Measurements from ENCODE around the gene OR2V2.
"Not testable (repeated sequence)": the region's sequence is repeated elsewhere in the genome, so short reads cannot be mapped to it uniquely, and the experiment has no call there.

The OR2V2 gene

DNA sequence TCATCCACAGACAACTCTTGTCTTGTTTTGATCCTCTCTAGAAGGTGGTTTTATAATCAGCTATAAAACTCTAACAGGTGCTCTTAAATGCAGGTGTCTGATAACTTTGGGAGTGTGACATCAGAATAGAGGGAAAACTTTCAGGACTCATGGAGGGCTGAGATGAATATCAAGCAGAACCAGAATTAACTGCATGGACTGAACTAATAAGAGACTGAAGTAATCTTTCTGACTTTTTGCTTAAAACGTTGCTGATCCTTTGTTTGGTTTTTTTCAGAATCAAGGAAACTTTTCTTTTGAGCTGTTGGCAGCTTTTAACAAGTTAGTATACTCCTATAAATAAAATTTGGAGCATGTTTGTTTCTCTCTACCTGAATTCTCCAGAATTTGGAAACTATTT, 2.3 kb upstream of the OR2V2 start:
- no peak for DNase-seq

DNA sequence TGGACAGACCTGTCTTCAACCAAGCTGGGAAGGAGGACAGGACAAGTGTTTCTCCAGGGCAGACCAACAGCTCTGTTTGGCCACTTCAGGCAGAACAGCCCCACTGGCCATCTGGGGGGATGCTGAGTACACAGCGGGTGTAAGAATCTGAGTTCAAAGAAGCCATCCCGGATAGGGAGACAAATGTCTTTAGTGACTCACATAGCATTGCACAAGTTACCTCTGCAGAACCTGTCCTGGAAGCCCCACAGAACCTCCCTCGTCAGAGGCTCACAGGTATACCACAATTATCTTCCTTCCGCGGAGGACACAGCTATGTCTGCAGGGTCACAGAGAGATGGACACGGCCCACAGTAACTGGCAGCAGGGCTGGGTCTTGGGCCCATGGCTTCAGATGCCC, 2.0 kb downstream of the OR2V2 start:
- DNase-seq = no peak

DNA sequence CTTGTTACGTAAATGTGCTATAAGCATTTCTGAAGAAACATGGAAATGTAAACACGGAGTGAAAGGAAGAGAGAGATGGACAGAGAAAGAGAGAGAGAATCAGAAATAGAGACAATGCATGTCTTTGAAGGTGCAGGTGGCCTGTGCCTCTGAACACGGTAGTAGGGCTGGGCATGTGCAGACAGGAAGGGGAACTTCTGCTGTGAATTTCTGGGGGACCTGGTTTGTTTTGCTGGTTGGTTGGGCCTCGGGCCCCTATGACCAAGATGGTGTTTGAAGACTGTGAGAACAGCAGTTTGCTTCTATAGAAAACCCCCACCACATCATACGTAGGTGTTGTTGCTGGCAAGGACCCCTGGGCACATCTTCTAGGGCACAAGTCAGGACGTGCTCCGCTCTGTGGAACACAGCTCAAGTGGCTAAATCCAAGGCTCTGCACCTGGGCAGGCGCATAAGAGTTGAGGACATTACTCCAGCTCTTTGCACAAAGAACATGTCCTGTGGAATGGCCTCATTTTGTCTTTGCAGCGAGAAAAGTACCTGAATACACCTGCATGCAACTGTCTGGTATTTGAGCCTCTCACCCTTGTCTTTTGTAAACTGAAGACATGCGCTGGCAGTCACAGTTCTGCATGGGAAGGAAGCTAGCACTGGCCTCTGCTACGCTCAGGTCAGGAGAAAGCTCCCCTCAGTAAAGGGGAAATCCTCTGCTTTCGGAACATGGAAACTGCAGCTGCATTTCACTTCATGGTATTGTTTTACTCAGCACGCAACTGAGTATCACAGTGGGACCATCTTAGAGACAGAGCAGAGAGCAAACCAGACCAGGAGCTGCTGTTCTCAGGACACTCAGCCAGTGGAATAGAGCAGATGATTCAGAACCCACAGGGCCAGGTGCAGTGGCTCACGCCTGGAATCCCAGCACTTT, 2.7 kb downstream of the OR2V2 start:
- DNase-seq = no peak

DNA sequence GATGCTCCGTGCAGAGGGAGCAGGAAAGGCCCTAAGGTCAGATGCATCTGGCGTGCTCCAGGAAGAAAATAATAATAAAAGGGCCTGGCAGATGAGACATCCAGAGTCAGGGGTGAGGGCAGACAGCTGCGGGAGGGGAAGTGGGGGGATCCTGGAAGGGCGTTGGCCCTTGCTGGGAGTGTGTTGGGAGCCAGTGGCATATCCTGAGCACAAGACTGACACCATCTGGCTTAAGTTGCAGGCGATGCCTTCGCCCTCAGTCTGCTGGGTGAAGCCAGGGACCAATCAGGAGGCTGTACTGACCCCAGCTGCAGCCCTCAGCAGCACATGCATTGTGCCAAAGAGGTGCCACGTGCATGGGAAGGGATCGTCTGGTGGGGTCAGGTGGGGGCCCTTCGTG, 3.8 kb downstream of the OR2V2 start:
- DNase-seq = peak in 1 of 2 experiments; percentile 28

DNA sequence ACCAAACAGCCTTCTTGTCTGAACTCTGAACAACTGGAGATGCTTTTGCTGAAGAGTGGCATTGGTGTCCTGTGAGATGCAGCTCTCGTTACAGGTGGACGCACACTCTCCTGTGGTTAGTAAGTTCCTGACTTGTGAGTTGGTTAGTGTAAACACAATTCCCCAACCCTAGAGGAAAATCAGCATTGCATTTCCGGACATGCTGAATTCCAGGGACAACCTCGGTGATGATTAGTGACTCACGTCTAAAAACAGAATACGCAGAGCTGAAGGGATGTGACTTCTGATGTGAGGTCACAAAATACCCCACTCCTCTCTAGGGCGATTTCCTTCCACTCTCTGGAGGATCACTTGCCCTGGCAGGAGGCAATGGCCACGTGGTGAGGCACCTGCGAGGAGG, 5.0 kb downstream of the OR2V2 start:
- DNase-seq = no peak

DNA sequence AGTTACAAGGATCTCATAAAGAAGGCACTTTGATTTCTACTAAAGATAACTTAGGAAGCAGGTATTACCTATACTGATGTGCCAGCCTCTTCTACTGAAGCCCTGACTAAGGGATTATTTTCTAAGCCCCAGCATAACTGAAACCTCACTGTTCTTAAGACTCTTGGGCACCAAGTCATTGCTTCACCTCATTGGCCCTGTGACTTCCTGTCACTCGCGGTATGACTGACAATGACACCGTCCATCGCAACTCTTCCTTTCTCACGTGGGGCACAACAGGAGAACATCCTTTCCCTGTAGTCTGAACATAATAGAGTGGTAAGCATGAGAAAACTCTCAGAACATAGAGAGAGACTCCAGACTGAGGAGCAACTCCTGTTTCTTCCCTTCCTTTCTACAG, 6.4 kb downstream of the OR2V2 start:
- DNase-seq = no peak

DNA sequence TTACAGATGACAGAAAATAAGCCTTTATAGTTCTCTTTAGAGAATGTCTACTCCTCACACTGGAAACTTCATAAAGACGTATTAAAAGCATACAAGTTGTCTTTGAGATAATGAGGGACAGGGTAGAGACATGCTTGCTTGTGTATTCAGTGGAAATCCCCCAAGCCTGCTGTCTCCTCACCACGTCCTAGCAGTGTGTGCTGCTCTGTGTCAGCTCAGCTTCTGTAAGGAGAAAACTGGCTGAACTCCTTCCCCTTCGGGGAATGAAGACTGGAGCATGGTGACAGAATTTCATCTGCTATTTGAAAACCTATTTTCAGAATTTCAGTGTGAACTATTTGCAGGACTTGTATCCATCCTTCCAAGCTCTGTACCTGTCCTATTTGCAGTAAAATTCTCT, 9.4 kb downstream of the OR2V2 start:
- no peak for DNase-seq

DNA sequence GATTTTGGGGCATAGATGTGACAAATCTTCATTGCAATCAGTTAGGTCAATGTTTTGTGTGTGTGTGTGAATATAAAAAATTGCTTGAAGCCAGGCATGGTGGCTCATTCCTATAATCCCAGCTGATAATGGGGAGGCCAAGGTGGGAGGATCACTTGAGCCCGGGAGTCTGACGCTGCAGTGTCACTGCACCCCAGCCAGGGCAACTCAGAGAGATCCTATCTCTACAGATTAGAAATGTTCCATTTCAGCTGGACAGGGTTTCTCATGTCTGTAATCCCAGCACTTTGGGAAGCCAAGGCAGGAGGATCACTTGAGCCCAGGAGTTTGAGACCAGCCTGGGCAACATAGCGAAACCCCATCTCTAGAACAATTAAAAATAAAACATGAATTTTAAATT, 11.5 kb downstream of the OR2V2 start:
- DNase-seq = no peak

DNA sequence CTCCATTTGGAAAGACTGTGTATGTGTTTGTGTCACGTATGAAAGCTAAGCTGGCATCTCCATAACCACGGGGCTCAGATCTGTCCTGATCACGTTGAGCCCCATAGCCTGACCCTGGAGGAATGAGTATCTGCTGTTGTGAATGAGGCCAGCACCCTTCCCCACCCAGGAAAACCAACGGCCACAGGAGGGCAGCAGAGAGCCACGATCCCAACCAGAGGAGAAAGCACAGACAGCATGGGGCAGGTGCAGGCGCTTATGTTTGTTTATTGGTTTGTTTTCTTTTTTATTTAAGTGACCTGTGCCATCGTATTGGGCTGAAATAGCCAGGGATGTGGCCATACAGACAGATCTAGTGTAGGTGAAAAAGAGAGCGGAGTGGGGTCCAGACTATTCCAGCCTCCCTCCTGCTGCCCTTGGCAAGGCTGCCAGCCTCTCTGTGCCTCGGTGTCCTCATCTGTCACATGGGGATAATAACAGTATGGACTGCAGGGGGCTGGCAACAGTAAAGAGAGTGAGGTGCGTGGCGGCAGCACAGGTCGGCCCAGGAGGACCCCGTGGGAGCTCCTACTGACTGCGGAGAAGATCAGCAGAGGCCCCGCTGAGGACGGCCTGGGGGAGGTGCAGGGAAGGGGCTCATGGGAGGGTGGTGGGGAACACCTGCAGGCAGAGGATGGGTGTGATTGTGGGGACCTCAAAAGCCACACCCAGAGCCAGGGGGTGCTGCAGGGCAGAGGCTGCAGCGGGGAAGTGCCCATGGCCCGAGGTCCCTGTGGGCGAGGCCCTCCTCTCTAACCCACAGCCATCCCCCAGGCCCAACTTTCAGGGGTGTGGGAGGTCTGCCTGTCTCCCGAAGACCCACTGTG, 12.1 kb downstream of the OR2V2 start:
- DNase-seq = peak; percentile 54 to 58

DNA sequence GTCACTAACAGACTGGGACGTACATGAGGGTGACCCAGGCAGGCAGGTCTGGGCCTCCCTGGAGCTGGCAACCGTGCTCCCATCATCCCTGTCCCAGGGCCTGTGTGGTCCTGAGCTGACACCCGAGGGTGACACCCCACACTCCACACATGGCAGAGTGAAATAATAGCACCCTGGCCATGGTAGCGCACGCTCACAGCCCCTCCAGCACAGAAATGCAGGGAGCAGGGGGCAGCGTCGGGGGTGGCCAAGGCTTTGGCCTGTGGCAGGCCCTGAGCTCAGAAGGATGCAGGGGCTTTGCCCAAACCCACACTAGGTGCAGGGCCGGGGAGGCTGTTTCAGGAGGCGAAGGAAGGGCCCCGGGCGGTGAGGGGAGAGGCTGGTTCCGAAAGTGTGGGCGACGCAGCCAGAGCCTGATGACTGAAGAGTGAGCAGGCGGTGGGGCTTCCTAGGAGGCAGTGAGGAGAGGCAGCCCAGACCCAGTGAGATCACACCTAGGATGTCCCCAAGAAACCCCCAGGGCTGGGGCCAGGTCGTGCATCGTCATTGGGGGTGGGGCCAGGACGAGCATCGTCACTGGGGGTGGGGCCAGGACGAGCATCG, 12.9 kb downstream of the OR2V2 start:
- DNase-seq = peak in 1 of 2 experiments; percentile 11

DNA sequence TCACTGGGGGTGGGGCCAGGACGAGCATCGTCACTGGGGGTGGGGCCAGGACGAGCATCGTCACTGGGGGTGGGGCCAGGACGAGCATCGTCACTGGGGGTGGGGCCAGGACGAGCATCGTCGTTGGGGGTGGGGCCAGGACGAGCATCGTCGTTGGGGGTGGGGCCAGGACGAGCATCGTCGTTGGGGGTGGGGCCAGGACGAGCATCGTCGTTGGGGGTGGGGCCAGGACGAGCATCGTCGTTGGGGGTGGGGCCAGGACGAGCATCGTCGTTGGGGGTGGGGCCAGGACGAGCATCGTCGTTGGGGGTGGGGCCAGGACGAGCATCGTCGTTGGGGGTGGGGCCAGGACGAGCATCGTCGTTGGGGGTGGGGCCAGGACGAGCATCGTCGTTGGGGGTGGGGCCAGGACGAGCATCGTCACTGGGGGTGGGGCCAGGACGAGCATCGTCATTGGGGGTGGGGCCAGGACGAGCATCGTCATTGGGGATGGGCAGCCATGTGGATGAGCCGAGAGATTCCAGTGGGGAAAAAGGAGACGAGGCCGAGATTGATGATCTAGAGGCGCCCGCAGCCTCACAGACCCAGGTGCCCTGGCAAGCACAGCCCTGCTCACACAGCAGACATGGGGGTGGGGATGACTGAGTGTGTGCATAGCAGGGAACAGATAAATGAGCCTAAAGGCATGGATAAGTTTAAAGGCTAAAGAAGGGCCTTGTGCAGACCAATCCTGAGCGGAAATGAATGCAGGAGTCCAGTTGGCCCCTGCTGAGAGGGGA, 13.6 kb downstream of the OR2V2 start:
- DNase-seq = not testable (repeated sequence)

DNA sequence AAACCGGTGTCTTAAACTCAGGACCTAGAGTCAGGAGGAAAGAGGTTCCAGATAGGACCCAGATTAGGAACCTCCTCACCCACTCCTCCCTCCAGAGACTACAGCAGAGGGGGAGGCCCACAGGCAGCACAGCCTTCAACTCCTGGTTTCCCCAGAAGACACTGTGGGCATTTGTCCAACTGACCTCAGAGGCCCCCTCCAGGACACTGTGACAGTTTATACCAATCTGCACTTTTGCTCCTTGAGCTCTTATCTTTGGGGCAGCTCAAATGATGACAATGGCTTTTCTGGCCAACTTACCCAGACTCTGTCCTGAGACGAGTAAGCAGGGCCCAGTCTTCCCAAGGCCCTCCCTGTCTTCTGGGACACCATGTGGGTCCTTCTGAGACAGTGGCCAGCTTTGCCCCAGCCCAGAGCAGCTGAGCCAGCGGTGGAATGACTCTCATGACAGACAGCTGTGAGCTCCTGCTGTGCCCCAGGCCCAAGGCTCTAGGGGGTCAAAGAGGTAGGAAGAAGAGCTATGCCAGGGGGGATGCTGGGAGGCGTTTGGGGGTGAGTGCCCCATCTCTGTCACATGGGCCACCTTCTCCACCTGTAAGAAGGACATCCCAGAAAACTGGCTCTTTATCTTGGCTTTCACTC, 14.3 kb downstream of the OR2V2 start:
- no peak for DNase-seq

DNA sequence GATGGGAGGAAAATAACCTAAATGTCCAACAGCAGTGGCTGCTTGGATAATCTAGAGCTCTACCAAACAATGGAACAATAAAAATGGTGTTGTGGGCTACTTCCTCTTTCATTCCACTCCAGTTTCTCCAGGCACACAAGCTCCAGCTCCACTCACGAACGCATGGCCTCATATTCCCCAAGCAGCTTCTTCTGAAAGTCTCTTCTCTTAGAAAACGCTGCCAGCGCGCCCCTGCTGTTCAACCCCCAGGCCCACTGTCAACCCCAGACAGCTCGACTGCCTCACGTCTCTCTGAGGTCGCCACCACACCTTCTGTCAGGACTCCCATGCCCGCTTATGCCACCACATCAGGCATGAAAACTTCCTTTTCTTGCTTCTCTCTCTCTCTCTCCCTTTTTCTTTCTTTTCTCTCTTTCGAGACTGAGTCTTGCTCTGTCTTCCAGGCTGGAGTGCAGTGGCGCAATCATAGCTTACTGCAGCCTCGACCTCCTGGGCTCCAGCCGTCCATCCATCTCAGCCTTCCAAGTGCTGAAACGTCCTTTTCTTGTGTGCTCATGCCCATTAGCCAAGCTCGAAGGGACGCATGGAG, 16.2 kb downstream of the OR2V2 start:
- no peak for DNase-seq

DNA sequence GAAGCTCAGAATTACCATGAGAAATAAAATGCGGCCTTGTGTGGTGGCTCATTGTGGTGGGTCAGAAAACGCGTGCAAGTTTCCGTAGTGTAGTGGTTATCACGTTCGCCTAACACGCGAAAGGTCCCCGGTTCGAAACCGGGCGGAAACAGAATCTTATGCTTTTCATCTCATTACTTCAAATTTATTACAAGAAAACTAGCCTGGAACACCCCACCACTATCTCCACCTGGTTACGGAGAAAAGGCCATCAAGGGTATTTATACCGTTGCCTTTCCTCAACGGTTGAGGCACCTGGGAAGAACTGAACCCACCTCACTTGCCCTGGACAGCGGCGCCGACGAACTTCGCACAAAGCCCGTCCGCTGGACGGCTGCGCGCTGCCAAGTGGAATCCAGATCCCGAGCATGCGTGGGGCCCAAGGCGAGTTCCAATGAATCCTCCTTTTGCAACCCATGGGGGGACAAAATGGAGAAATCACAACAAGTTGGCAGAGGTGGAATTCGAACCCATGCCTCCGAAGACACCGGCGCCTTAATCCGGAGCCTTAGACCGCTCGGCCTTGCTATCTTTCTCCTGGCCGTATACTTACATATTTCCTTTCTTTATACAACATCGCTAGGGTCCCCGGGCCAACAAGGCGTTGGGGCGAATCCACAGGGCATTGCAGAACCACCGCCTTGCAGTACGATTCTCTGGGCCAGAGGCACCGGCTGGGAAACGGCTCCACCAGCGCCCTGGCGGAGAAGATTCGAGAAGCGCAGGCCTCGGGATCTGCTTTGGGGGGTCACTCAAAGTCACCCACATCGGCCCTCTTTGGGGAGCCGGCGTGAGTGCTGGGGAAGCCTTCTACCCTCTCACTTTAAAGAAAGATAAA, 16.9 kb downstream of the OR2V2 start:
- DNase-seq = peak in 1 of 2 experiments; percentile 33

DNA sequence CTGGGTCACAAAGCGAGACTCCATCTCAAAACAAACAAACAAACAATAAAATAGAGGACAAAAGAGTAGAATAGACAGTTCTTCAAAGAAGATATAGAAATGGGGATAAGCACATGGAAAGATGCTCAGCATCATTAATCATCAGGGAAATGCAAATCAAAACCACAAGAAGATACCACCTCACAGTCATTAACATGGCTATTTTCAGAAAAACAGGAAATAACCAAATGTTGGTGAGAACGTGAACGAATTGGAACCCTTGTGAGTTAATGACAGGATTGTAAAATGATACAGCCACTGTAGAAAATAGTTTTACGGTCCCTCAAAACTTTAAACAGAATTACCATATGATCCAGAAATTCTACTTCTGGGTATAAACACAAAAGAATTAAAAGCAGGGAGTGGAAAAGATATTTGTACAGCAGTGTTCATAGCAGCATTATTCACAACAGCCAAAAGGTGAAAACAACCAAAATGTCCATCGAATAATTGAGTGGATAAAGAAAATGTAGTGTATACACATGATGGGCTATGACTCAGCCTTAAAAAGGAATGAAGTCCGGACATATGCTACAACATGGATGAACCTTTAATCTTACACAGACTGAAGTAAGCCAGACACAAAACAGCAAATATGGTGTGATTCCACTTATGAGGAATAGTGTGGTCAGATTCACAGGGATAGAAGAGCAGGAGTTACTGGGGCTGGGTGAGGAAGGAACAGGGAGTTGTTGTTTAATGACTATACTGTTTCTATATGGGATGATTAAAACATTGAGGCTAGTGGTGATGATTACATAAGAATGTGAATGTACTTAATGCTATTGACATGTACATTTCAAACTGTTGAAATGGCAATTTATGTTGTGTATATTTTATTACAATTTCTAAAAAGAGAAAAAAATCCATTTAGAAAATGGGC, 19.7 kb downstream of the OR2V2 start:
- DNase-seq = no peak

DNA sequence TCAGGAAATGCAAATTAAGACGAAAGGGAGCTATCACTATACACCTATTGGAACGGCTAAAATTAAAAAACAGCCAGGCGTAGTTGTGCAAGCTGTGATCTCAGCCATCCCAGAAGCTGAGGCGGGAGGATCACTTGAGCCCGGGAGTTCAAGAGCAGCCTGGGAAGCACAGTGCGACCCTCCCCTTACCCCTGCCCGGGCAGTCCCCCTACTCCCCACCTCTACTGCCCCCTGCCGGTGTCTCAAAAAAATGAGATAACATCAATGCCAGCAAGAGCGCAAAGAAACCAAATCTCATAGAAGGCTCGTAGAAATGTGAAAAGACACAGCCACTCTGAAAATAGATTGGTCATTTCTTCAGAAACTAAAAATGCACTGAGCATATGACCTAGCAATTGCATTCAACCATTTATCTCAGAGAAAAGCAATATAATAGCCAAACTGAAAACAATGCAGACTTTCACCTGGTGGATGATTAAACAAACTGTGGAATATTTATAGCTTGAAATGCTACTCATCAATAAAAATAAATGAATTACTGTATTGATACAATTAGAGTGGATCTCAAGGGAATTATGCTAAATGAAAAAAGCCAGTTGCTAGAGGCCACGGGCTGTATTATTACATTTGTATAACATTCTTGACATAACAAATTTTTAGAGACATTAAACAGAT, 20.6 kb downstream of the OR2V2 start:
- peak; percentile 19 to 66 for DNase-seq

DNA sequence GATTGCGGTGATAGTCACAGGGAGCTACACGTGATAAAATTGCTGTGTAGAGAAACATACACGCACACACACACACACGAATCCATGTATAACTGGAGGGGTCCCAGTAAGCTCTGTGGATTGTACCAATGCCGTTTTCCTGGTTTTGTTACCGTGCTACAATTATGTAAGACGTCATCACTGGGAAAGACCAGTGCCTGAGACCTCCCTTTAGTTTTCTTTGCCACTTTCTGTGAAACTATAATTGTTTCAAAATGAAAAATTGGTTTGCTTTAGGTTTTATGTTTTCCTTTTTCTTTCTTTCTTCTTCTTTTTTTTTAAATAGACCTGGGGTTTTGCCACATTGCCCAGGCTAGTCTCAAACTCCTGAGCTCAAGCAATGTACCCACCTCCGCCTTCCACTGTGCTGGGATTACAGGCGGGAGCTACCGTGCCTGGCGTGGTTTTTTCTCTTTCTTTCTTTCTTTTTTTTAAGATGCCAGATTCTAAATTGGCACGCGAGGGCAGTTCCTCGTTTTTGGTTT, 21.3 kb downstream of the OR2V2 start:
- DNase-seq = peak in 1 of 2 experiments; percentile 16

DNA sequence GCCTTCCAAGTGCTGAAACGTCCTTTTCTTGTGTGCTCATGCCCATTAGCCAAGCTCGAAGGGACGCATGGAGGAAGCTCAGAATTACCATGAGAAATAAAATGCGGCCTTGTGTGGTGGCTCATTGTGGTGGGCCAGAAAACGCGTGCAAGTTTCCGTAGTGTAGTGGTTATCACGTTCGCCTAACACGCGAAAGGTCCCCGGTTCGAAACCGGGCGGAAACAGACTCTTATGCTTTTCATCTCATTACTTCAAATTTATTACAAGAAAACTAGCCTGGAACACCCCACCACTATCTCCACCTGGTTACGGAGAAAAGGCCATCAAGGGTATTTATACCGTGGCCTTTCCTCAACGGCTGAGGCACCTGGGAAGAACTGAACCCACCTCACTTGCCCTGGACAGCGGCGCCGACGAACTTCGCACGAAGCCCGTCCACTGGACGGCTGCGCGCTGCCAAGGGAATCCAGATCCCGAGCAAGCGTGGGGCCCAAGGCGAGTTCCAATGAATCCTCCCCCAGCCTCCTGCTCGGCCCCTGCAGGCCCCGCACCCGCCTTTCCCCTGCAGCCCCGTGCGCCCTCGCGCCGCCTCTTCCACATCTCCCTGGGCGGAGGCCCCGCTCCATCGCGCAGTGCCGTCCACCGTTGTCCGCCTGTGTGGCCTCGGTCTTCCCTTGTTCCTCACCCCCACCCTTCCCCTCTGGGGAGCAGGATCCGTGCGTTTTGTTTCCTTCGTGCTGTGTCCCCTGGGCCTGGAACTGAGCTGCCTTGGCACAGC, 22.3 kb downstream of the OR2V2 start:
- DNase-seq = peak; percentile 66 to 85
